GM10248 (cell line): ENCODE results near the gene TCF23.

Experiments used
- CTCF ChIA-PET: fragments of 300-600 bp; sonication (Branson Sonifier 250); formaldehyde crosslinking; extraction: SDS; loops from one replicate; lab custom pipeline; 2021; ENCODE audit warnings: antibody characterized with exemption; lab: Yijun Ruan, JAX
- POLR2A ChIA-PET: fragments of 350-650 bp; sonication (Branson Sonifier 250); formaldehyde crosslinking; extraction: SDS; loops from one replicate; lab custom pipeline; 2020; ENCODE audit warnings: antibody characterized with exemption; lab: Yijun Ruan, JAX
- DNase-seq: peaks from one replicate; pipeline ENCODE4 v3.0.0; 2012; ENCODE audit errors: extremely low spot score
- CTCF ChIP-seq: IDR thresholded peaks from 2 replicates; pipeline ENCODE4 v1.5.1; 2012; ENCODE audit warnings: mild to moderate bottlenecking, low read depth; ENCODE audit errors: extremely low read depth, missing control alignments, control extremely low read depth

TCF23 gene

GRCh38 chr2:27128668-27129571 is 19.9 kb upstream of the TCF23 start:
- DNase-seq = no peak
- CTCF ChIA-PET = interaction anchor here (1.3 kb wide), 1 partner anchor 167 kb away, joined by 5 read pairs; no protein-coding TSS in a partner anchor
- TF ChIP-seq CTCF = no peak
- POLR2A ChIA-PET = no interaction called here

GRCh38 chr2:27130396-27130795 is 18.4 kb upstream of the TCF23 start:
- no peak for TF ChIP-seq CTCF
- ChIA-PET CTCF (no interaction called here), POLR2A (no interaction called here)
- DNase-seq = no peak

GRCh38 chr2:27131429-27131828 is 17.4 kb upstream of the TCF23 start:
- POLR2A ChIA-PET = no interaction called here
- no peak for TF ChIP-seq CTCF
- DNase-seq = no peak
- CTCF ChIA-PET = interaction anchor here (1.1 kb wide), 1 partner anchor 43 kb away, joined by 4 read pairs; no protein-coding TSS in a partner anchor

- CTCF ChIA-PET = interaction anchor here (0.8 to 2.7 kb wide), 14 partner anchors 10 to 171 kb away, joined by 3 to 22 read pairs (median 4); partner anchors contain the start of gene ABHD1
- POLR2A ChIA-PET = interaction anchor here (1.1 kb wide), 1 partner anchor 229 kb away, joined by 3 read pairs; no protein-coding TSS in a partner anchor
Observed at GRCh38 chr2:27133195-27133875, 15.5 kb upstream of the TCF23 start.

GRCh38 chr2:27133905-27134780 is 14.7 kb upstream of the TCF23 start, which contains the start of gene PREB:
Gene PREB (minus strand): TSS chr2:27134636. CDS start chr2:27134421, 215 bp downstream.
- DNase-seq = peak; percentile 100
- CTCF ChIA-PET = interaction anchor here (0.8 to 2.7 kb wide), 16 partner anchors 10 to 172 kb away, joined by 3 to 22 read pairs (median 4); partner anchors contain the start of gene ABHD1
- TF ChIP-seq CTCF = peak; percentile 43
- POLR2A ChIA-PET = interaction anchor here (1.1 kb wide), 1 partner anchor 228 kb away, joined by 3 read pairs; no protein-coding TSS in a partner anchor

More at GRCh38 chr2:27133195-27133875, 15.5 kb upstream of the TCF23 start:
- DNase-seq = no peak
- TF ChIP-seq CTCF = no peak
